ENCODE data around the gene MCF2L.

Gene MCF2L

DNA sequence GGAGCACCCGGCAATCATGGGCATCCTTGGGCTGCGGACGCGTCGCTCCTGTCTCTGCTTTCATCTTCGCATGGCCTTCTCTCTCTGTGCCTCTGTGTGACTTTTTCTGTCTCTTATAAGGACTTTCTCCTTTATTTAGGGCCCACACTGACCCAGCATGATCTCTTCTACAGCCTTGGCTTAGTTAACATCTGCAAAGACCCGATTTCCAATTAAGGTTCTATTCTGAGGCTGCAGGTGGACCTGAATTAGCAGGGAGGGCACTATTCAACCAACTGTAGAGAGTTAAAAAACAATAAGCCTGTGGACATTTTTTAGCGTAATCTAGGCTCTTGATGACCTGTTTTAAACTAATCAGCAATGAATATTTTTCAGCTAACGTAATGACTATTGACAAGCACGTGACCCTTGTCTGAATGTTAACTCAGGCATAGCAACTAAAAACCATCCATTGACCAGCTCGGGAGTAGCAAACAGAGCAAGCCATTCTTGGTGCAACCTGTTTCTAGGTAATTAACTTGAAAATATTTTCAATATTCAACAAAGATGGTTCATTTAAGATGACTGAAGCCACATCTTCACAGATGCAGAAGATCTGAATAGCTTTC is 168.8 kb downstream of the MCF2L start:
- DNase-seq: no peak

DNA sequence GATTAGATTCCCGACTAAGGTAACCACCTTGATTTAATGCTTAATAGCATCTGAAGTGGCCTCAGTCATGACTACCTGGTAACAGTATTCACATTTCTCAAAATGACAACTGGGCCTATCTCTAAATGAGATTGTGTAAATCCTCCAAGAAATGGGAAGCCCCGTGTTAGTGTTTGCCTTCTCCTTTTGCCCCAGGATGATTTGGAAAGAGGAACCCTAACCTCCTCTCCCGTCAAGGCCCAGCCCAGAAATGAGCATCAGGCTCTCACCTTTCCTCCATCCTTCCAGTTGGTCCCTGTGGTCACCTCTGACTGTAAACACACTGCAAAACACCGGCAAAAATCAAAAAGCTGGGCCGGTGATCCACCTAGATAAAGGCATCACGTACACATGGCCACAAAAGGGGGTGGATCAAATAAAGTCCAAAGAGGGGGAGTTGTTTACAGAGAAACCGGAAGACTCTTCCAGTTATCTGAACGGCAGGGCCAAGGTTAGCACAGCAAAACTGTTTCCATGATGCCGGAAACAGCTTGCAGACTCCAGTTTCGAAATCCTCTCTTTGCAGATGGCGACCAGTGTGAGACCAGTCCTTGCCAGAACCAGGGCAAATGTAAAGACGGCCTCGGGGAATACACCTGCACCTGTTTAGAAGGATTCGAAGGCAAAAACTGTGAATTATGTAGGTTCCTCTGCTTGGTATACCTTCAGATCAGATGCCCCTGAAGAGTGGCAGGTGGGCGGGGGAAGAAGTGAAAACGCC is 170.0 kb downstream of the MCF2L start:
- DNase-seq: no peak

GRCh38 chr13:113139577-113139976 is 170.6 kb downstream of the MCF2L start:
- no peak for DNase-seq

- DNase-seq: no peak
Measured at GRCh38 chr13:113140677-113141600, 171.9 kb downstream of the MCF2L start.

GRCh38 chr13:113141601-113141970 is 172.6 kb downstream of the MCF2L start:
- no peak for DNase-seq

DNA sequence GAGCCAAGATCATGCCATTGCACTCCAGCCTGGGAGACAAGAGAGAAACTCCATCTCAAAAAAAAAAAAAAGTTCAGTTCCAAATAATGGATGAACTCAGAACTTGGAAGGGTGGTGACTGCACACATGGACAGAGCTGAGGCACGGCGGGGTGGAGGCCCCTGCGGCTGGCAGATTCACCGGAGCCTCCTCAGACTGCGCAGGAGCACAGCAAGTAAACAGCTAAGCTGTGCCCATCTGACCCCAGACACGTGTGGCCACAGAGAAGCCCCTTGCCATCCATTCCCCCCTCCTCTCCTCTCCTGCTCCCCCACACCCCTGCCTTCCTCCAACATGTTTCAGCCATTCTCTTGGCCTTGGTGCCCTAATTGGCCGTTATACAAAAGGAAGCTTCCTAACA is 173.9 kb downstream of the MCF2L start:
- DNase-seq: no peak

- no peak for DNase-seq
Measured at GRCh38 chr13:113143466-113144254, 174.6 kb downstream of the MCF2L start.

DNA sequence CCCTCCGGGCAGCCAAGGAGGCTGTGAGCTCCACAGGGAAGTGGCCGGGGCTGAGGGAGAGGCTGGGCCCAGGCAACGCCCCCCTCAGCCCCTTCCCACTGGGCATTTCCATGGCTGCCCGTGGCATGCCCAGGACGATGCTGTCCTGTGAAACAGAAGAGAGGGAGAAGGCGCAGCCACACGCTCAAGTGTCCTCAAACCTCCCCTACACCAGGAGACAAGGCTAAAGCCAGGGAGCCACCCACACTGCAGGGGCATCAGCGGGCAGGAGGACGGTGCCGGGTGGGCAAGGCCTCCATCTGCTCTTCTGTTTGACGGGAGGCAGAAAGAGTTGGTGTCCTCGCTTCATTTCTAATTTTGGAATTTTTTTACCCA is 175.2 kb downstream of the MCF2L start:
- no peak for DNase-seq

GRCh38 chr13:113145496-113145895 is 176.5 kb downstream of the MCF2L start:
- no peak for DNase-seq

GRCh38 chr13:113145911-113146598 is 177.0 kb downstream of the MCF2L start:
- no peak for DNase-seq

DNA sequence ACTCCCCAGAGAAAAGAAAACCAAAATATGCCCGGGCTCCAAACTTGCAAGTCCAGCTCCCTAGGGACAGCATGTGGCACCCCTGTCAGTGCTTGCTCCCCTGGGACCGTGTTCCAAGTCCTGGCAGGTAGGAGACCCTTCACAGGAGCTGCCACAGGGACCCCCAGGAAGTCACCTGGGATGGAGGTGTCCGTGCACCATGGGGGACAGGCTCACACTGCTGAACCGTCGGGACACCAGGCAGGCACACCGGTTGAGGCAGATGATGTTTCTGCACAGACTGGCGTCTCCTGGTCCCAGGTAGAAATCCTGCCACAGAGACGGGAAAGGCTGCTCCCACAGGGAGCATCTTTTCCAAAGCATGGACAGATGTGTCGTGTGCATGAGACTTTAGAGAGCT is 177.7 kb downstream of the MCF2L start:
- DNase-seq: no peak

- no peak for DNase-seq
Measured at GRCh38 chr13:113147206-113147605, 178.2 kb downstream of the MCF2L start.

DNA sequence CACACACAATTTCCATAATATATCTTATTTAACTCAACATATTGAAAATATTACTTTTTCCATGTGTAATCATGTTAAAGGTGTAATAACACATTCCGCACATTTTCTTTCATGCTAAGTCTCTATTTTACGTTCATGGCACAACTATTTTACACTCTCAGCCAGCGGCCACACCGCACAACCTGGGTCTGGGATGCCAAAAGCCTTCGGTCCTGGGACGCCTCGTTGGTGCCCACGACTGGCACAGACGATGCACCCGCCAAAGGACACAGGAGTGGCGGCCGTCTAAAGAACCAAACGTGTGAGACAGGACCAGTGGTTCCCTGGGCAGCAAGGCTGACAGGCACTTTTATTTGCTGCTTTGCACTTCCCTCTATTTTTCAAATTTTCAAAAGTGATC is 179.4 kb downstream of the MCF2L start:
- no peak for DNase-seq

DNA sequence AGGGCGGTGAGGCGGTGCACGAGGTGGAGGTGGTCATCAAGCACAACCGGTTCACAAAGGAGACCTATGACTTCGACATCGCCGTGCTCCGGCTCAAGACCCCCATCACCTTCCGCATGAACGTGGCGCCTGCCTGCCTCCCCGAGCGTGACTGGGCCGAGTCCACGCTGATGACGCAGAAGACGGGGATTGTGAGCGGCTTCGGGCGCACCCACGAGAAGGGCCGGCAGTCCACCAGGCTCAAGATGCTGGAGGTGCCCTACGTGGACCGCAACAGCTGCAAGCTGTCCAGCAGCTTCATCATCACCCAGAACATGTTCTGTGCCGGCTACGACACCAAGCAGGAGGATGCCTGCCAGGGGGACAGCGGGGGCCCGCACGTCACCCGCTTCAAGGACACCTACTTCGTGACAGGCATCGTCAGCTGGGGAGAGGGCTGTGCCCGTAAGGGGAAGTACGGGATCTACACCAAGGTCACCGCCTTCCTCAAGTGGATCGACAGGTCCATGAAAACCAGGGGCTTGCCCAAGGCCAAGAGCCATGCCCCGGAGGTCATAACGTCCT is 180.0 kb downstream of the MCF2L start:
- no peak for DNase-seq

All from NCI-H1105 treated with DMSO at 0.1 percent for 48 hours (cell line).